Inflammatory macrophage (primary cell): ENCODE data around the gene SF3B1.
"Not testable (repeated sequence)": the region's sequence is repeated elsewhere in the genome, so short reads cannot be mapped to it uniquely, and the experiment has no call there.

ENCODE experiments used
- DNase-seq, 2 donors: peaks; one replicate each; pipeline ENCODE4 v3.0.0-alpha.2; 2020 to 2022

Gene SF3B1

GRCh38 chr2:197379308-197379917, 55.4 kb downstream of the SF3B1 start:
- not testable (repeated sequence) for DNase-seq

GRCh38 chr2:197378494-197379307, 56.1 kb downstream of the SF3B1 start:
- DNase-seq = peak; percentile 37 to 50

- DNase-seq = no peak
Observed at GRCh38 chr2:197378086-197378485, 56.7 kb downstream of the SF3B1 start.

GRCh38 chr2:197377670-197378069, 57.2 kb downstream of the SF3B1 start:
- no peak for DNase-seq

GRCh38 chr2:197372592-197372991, 62.2 kb downstream of the SF3B1 start:
- peak; percentile 7 to 10 for DNase-seq

GRCh38 chr2:197370664-197371063, 64.2 kb downstream of the SF3B1 start:
- not testable (repeated sequence) for DNase-seq

GRCh38 chr2:197369933-197370320, 64.9 kb downstream of the SF3B1 start:
- no peak for DNase-seq

- peak; percentile 46 to 58 for DNase-seq
Observed at GRCh38 chr2:197369228-197369932, 65.4 kb downstream of the SF3B1 start.

GRCh38 chr2:197368412-197368811, 66.4 kb downstream of the SF3B1 start:
- no peak for DNase-seq

GRCh38 chr2:197363998-197364397, 70.8 kb downstream of the SF3B1 start:
- DNase-seq = no peak

- no peak for DNase-seq
Observed at GRCh38 chr2:197360744-197361156, 74.1 kb downstream of the SF3B1 start.

- DNase-seq = no peak
Observed at GRCh38 chr2:197359859-197360258, 75.0 kb downstream of the SF3B1 start.

- DNase-seq = no peak
Observed at GRCh38 chr2:197358931-197359330, 75.9 kb downstream of the SF3B1 start.

GRCh38 chr2:197357986-197358385, 76.8 kb downstream of the SF3B1 start:
- no peak for DNase-seq

GRCh38 chr2:197356136-197356535, 78.7 kb downstream of the SF3B1 start:
- DNase-seq = peak in 1 of 2 donors; percentile 16

GRCh38 chr2:197354169-197354558, 80.7 kb downstream of the SF3B1 start:
- no peak for DNase-seq

GRCh38 chr2:197353393-197354168, 81.2 kb downstream of the SF3B1 start:
- DNase-seq = no peak

GRCh38 chr2:197349699-197350098, 85.1 kb downstream of the SF3B1 start:
- no peak for DNase-seq

GRCh38 chr2:197348721-197349360, 86.0 kb downstream of the SF3B1 start:
- peak; percentile 53 to 62 for DNase-seq

- no peak for DNase-seq
Observed at GRCh38 chr2:197345846-197346370, 88.9 kb downstream of the SF3B1 start.

GRCh38 chr2:197343968-197344367, 90.9 kb downstream of the SF3B1 start:
- not testable (repeated sequence) for DNase-seq

GRCh38 chr2:197340591-197340990, 94.2 kb downstream of the SF3B1 start:
- no peak for DNase-seq
